Coronary artery (tissue), 2 donors: ENCODE results near the gene COPG2.
"Not testable (repeated sequence)": the region's sequence is repeated elsewhere in the genome, so short reads cannot be mapped to it uniquely, and the experiment has no call there.

Source experiments
- DNase-seq: peaks from one replicate; pipeline ENCODE4 v3.0.0-alpha.2; 2017; ENCODE audit warnings: low spot score
- H3K27ac ChIP-seq, 2 donors: fragments of 200-600 bp; sonication (generic); one replicate each; pipeline ENCODE4 v1.5.1; 2016 to 2019
- H3K4me3 ChIP-seq: fragments of 200-600 bp; sonication (generic); 2 replicates; pipeline ENCODE4 v1.5.1; 2016; ENCODE audit warnings: mild to moderate bottlenecking, moderate library complexity
- CTCF ChIP-seq: fragments of 200-600 bp; sonication (generic); IDR thresholded peaks from one replicate; pipeline ENCODE4 v1.5.1; 2019; ENCODE audit warnings: antibody characterized with exemption

Gene COPG2

GRCh38 chr7:130606161-130606560, 62.4 kb downstream of the COPG2 start:
- no peak for DNase-seq
- Histone ChIP-seq H3K27ac (no peak overlapping the region), H3K4me3 (no peak overlapping the region)
- no peak for TF ChIP-seq CTCF

- DNase-seq: no peak
- no peak for TF ChIP-seq CTCF
- no peak overlapping the region for H3K4me3 ChIP-seq
- H3K27ac ChIP-seq: no peak overlapping the region
These were observed 70.5 kb downstream of the COPG2 start for GRCh38 chr7:130598056-130598455.

GRCh38 chr7:130595986-130596385, 72.6 kb downstream of the COPG2 start:
- no peak for DNase-seq
- H3K27ac ChIP-seq: no peak overlapping the region
- TF ChIP-seq CTCF: no peak
- no peak overlapping the region for H3K4me3 ChIP-seq

GRCh38 chr7:130593033-130593432, 75.5 kb downstream of the COPG2 start:
- Histone ChIP-seq H3K4me3 (no peak overlapping the region), H3K27ac (no peak overlapping the region)
- no peak for TF ChIP-seq CTCF
- no peak for DNase-seq

GRCh38 chr7:130591464-130591863, 77.1 kb downstream of the COPG2 start:
- not testable (repeated sequence) for H3K27ac ChIP-seq, DNase-seq, H3K4me3 ChIP-seq

GRCh38 chr7:130585932-130586331, 82.6 kb downstream of the COPG2 start:
- not testable (repeated sequence) for H3K4me3 ChIP-seq, H3K27ac ChIP-seq, DNase-seq

DNA sequence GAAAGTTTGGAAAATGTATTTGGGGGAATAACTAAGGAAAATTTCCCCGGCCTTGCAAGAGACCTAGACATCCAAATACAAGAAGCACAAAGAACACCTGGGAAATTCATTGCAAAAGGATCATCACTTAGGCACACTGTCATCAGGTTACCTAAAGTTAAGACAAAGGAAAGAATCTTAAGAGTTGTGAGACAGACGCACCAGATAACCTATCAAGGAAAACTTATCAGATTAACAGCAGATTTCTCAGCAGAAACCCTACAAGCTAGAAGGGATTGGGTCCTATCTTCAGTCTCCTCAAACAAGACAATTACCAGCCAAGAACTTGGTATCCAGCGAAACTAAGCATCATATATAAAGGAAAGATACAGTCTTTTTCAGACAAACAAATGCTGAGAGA, 93.4 kb downstream of the COPG2 start:
- H3K4me3 ChIP-seq: not testable (repeated sequence)

DNA sequence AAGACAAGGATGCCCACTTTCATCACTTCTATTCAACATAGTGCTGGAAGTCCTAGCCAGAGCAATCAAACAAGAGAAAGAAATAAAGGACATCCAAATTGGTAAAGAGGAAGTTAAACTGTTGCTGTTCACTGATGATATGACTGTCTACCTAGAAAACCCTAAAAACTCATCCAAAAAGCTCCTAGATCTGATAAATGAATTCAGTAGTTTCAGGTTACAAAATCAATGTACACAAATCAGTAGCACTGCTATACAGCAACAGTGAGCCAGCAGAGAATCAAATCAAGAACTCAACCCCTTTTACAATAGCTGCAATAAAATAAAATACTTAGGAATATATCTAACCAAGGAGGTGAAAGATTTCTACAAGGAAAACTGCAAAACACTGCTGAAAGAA, 98.4 kb downstream of the COPG2 start:
- not testable (repeated sequence) for DNase-seq, H3K4me3 ChIP-seq, H3K27ac ChIP-seq

More for the DNA sequence above, 93.4 kb downstream of the COPG2 start:
- H3K27ac ChIP-seq, DNase-seq: not testable (repeated sequence)

- Histone ChIP-seq H3K4me3 (no peak overlapping the region), H3K27ac (no peak overlapping the region)
- DNase-seq: no peak
- TF ChIP-seq CTCF: no peak
These were observed 101.7 kb downstream of the COPG2 start for GRCh38 chr7:130566898-130567280.
